ENCODE data around the gene TNFRSF4. TPM values are rescaled to one million over a fixed set of nuclear protein-coding genes. Genes with fewer than 3 reads are reported as not detected.

Gene TNFRSF4
- total and polyA plus RNA-seq, 2 of the 13 experiments (the other 11 are each of a cell fraction or from before 2014, with no cell fraction given) = not detected

- WGBS (ENCODE audit: low lambda C conversion rate) = 60% methylated on average over 16 of the region's 31 CpGs
- H4K20me1 ChIP-seq (ENCODE audit: insufficient read depth, low read length) = no peaks in the 10 kb centered on the region
- no peaks in the 10 kb centered on the region for H3K79me2 ChIP-seq (ENCODE audit: insufficient read depth, low read length)
- FAIRE-seq = no peak
- ChIA-PET CTCF (ENCODE audit: low intra/inter-chr PET ratio, low total read pairs) (no interaction called here), POLR2A (interaction anchor here (0.8 kb wide), 1 partner anchor 86 kb away, joined by 3 read pairs; no protein-coding TSS in a partner anchor)
- H3K9ac ChIP-seq (ENCODE audit: insufficient read depth, low read depth, low read length) = no peak overlapping the region
- peaks cover 10 to 60% of the 10 kb centered on the region in 2 experiments; a peak in 3 of 5 replicates for H3K27me3 ChIP-seq (ENCODE audit: control insufficient read depth in 1 of 2, insufficient read depth in 2 of 2, low read length in 2 of 2)
- intact Hi-C loops (cut with micrococcal nuclease; ENCODE audit: unreplicated experiment) = no loop called here
- H3K4me2 ChIP-seq (ENCODE audit: low read depth, low read length) = no peak overlapping the region
- no peaks in the 10 kb centered on the region for H3K36me3 ChIP-seq (replicated peaks in 1 of 2; ENCODE audit: control insufficient read depth in 1 of 2, insufficient read depth in 2 of 2, low read length in 2 of 2)
- H3K27ac ChIP-seq (ENCODE audit: extremely low read length, insufficient read depth, low read length) = no peak overlapping the region
- in situ Hi-C loops (cut with HindIII; ENCODE audit: extremely low pct_ligation_motif_present, low pct_unique_long_range_greater_than_20kb) = no loop called here
- BruUV-seq (replicated peaks) = no TSS peak
- no peak for DNase-seq (ENCODE audit: low spot score)
- TF ChIP-seq ZNF616 (CRISPR knock-in tag; IDR thresholded peaks at IDR 0.05; ENCODE audit: low read depth) (no peak), HNRNPL (IDR thresholded peaks at IDR 0.05; ENCODE audit: low read depth, low read length) (0 out of 2 replicates have a peak, but pooled peaks have one; percentile 34)
- no peak overlapping the region for H3K4me3 ChIP-seq (replicated peaks in 1 of 3; ENCODE audit: insufficient read depth in 1 of 3, low read depth in 2 of 3, low read length in 3 of 3)
- no peak for ATAC-seq
- no peak overlapping the region for H2AFZ ChIP-seq (ENCODE audit: low read length)
- H3K9me3 ChIP-seq (ENCODE audit: low read length) = no peaks in the 10 kb centered on the region
- no peaks in the 10 kb centered on the region for H3K4me1 ChIP-seq (ENCODE audit: insufficient read depth, low read length)
Observed at GRCh38 chr1:1210726-1211540, 3.0 kb downstream of the TNFRSF4 start.

GRCh38 chr1:1208713-1209433, 5.1 kb downstream of the TNFRSF4 start:
- in situ Hi-C loops (cut with HindIII; ENCODE audit: extremely low pct_ligation_motif_present, low pct_unique_long_range_greater_than_20kb) = no loop called here
- ChIA-PET POLR2A (no interaction called here), CTCF (ENCODE audit: low intra/inter-chr PET ratio, low total read pairs) (no interaction called here)
- FAIRE-seq (no peak), ATAC-seq (no peak), DNase-seq (ENCODE audit: low spot score) (no peak)
- no peak overlapping the region for H3K9ac ChIP-seq (ENCODE audit: insufficient read depth, low read depth, low read length)
- no peaks in the 10 kb centered on the region for H4K20me1 ChIP-seq (ENCODE audit: insufficient read depth, low read length)
- no peak overlapping the region for H3K4me2 ChIP-seq (ENCODE audit: low read depth, low read length)
- no peaks in the 10 kb centered on the region for H3K79me2 ChIP-seq (ENCODE audit: insufficient read depth, low read length)
- intact Hi-C loops (cut with micrococcal nuclease; ENCODE audit: unreplicated experiment) = no loop called here
- no peaks in the 10 kb centered on the region for H3K4me1 ChIP-seq (ENCODE audit: insufficient read depth, low read length)
- no peak overlapping the region for H2AFZ ChIP-seq (ENCODE audit: low read length)
- H3K27me3 ChIP-seq (ENCODE audit: control insufficient read depth in 1 of 2, insufficient read depth in 2 of 2, low read length in 2 of 2) = peaks cover 20 to 80% of the 10 kb centered on the region in 2 experiments; a peak in 4 of 5 replicates
- no TSS peak for BruUV-seq (replicated peaks)
- no peaks in the 10 kb centered on the region for H3K36me3 ChIP-seq (replicated peaks in 1 of 2; ENCODE audit: control insufficient read depth in 1 of 2, insufficient read depth in 2 of 2, low read length in 2 of 2)
- no peak overlapping the region; a peak in 1 of 6 replicates for H3K4me3 ChIP-seq (replicated peaks in 1 of 3; ENCODE audit: insufficient read depth in 1 of 3, low read depth in 2 of 3, low read length in 3 of 3)
- H3K9me3 ChIP-seq (ENCODE audit: low read length) = no peaks in the 10 kb centered on the region
- H3K27ac ChIP-seq (ENCODE audit: extremely low read length, insufficient read depth, low read length) = no peak overlapping the region
- 44% methylated on average over 15 of the region's 38 CpGs for WGBS (ENCODE audit: low lambda C conversion rate)
- TF ChIP-seq IRF2 (CRISPR knock-in tag; IDR thresholded peaks at IDR 0.05) (no peak), TEAD2 (CRISPR knock-in tag; IDR thresholded peaks at IDR 0.05) (no peak), SRSF9 (IDR thresholded peaks at IDR 0.05; ENCODE audit: borderline replicate concordance, insufficient read depth, low read depth, low read length, poor library complexity, severe bottlenecking) (no peak), SP2 (CRISPR knock-in tag; IDR thresholded peaks at IDR 0.05) (no peak), SNAI1 (CRISPR knock-in tag; IDR thresholded peaks at IDR 0.05; ENCODE audit: borderline replicate concordance) (no peak), ZNF570 (CRISPR knock-in tag; IDR thresholded peaks at IDR 0.05; ENCODE audit: borderline replicate concordance) (no peak), ZEB1 (IDR thresholded peaks at IDR 0.05; ENCODE audit: insufficient replicate concordance, low read depth) (no peak), ARNT (IDR thresholded peaks at IDR 0.05) (no peak), ZBTB3 (CRISPR knock-in tag; IDR thresholded peaks at IDR 0.05; ENCODE audit: borderline replicate concordance, low read depth) (no peak), SSRP1 (CRISPR knock-in tag; IDR thresholded peaks at IDR 0.05) (no peak), HMG20B (CRISPR knock-in tag; conservative IDR thresholded peaks at IDR 0.05) (no peak), SUZ12 (IDR thresholded peaks at IDR 0.05; ENCODE audit: low read depth, low read length) (no peak)
- TF ChIP-seq, protein P1, sequence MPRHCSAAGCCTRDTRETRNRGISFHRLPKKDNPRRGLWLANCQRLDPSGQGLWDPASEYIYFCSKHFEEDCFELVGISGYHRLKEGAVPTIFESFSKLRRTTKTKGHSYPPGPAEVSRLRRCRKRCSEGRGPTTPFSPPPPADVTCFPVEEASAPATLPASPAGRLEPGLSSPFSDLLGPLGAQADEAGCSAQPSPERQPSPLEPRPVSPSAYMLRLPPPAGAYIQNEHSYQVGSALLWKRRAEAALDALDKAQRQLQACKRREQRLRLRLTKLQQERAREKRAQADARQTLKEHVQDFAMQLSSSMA (CRISPR knock-in tag; IDR thresholded peaks at IDR 0.05) = no peak
- TF ChIP-seq, protein P2, sequence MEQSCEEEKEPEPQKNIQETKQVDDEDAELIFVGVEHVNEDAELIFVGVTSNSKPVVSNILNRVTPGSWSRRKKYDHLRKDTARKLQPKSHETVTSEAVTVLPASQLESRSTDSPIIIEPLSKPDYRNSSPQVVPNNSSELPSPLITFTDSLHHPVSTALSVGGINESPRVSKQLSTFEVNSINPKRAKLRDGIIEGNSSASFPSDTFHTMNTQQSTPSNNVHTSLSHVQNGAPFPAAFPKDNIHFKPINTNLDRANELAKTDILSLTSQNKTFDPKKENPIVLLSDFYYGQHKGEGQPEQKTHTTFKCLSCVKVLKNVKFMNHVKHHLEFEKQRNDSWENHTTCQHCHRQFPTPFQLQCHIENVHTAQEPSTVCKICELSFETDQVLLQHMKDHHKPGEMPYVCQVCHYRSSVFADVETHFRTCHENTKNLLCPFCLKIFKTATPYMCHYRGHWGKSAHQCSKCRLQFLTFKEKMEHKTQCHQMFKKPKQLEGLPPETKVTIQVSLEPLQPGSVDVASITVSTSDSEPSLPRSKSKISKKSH (CRISPR knock-in tag; IDR thresholded peaks at IDR 0.05; ENCODE audit: borderline replicate concordance) = no peak
